ENCODE measurements around the gene TRIO. TPM values are rescaled to one million over a fixed set of nuclear protein-coding genes. Genes with fewer than 3 reads are reported as not detected.

The TRIO gene
- polyA plus RNA-seq, 4 donors = 92.8 to 122 (median 116) TPM

DNA sequence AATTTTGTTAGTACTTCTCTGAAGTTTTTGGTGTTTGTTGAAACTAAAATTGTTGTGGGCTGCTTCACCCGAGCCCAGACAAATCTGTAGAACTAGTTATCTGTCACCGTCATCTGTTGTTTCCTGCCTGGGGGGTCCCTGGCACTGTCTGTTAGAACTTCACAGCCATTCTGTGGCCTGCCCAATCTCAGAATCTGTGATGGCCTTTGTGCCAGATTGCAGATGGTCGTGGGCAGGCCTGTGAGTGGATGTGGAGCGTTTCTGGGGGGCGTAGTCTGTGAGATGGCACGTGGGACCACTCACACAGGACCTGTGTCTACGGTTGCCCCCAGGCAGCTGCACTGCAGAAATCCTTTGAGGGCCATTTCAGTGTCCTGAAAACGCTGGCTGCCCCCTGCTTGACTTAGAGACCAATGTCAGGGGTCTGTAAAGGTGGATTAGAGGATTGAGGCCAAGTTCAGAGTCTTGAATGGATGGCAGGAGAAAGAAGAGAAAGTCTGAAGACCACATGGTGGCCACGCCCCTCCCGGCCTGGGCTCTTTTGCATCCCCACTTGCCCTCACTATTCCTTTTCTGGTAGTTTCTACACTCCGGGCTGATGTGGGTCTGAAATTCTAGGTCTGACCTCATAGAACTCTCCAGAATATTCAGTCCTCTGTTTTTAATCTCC lies 38.3 kb downstream of the TRIO start:
- DNase-seq (ENCODE audit: low read depth in 4 of 4, low spot score in 2 of 4) = no peak

DNA sequence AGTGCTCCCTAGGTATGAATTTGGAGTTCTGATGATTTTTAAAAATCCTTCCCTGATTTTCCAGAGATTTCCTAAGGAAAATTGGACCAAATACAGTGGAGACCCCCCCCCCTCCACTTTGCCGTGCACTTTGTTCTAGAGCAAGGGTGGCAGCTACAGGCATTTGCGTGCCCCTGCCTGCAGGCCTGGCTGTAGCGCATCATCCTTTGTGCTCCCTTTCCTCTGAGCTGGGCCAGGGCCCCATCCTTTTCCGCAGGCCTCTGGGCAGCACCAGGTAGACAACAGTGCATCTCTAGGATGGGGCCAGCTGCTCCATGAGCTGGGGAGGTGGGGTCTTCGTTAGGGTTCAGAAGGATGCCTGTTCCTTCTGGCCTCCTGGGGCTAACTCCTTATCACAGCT lies 39.6 kb downstream of the TRIO start:
- DNase-seq (ENCODE audit: low read depth in 4 of 4, low spot score in 2 of 4) = no peak

DNA sequence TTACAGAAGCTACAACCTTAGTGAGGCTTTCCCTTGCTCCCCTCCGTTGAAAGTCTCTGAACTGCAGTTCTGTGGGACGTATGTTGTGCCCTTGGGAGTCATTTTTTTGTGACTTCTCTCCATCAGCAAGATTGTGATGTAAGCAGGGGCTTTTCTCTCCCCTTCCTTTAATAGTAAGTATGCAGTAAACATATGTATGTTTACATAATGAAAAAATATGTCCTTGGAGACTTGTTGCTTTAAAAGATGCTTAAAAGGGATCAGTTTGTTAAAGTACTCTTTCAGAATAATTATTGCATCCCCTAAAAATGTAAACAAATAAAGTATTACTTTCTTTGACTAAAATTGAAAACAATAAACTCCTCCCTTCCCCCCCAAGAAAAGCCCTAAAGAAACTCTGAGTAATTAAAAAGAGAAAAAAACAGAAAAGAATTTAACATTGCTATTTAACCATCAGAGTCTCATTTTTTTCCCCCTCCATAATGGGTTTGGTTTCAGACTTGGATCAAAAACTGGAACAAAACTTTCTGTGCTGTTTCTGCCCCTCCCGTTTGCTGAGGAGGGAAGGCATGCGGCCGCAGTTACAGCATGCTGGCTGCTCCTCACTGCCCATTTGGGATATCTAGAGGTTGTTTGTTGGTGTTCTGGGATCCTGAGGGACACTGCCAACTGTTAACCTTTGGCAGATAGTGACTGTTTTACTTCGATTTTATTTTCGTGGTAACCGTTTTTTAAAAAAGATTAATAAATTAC lies 40.2 kb downstream of the TRIO start:
- DNase-seq (ENCODE audit: low read depth in 4 of 4, low spot score in 2 of 4) = no peak

DNA sequence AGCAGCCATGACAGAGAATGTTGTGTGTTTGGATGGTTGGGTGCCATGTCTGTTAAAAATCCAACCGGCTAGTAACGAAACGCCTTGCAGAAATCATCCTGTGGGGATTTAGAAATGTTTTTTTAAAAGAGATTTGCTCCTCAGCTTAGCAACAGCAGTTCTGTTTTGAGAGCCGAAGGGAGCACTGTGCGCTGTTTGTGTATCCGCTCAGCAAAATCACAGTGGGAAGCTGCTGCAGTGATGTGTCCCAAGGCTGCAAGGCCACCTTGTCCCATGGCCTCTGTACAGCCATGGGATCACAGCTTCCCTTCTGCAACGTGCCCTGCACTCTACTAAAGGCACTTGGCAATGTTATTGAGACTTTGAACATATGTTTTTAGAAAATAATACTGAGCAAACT lies 40.9 kb downstream of the TRIO start:
- no peak for DNase-seq (ENCODE audit: low read depth in 4 of 4, low spot score in 2 of 4)

DNA sequence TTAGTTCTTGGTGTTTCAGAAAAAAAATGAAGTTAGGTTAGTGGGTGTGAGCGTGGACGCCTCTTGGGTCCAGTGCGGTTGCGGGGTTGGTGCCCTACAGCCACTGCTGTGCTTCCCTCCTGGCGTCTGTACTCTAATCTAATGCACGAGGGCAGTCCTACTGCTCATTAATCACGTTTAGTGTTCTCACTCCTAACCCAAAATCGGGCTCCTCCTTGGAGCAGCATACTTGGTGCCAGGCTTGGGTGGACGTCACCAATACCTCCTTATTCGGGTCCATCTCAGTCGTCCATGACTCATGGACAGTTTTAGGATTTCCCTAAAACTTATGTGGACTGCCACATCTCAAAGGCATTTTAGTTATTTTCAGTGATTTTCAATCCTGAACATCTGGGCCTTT lies 41.6 kb downstream of the TRIO start:
- DNase-seq (ENCODE audit: low read depth in 4 of 4, low spot score in 2 of 4) = no peak

DNA sequence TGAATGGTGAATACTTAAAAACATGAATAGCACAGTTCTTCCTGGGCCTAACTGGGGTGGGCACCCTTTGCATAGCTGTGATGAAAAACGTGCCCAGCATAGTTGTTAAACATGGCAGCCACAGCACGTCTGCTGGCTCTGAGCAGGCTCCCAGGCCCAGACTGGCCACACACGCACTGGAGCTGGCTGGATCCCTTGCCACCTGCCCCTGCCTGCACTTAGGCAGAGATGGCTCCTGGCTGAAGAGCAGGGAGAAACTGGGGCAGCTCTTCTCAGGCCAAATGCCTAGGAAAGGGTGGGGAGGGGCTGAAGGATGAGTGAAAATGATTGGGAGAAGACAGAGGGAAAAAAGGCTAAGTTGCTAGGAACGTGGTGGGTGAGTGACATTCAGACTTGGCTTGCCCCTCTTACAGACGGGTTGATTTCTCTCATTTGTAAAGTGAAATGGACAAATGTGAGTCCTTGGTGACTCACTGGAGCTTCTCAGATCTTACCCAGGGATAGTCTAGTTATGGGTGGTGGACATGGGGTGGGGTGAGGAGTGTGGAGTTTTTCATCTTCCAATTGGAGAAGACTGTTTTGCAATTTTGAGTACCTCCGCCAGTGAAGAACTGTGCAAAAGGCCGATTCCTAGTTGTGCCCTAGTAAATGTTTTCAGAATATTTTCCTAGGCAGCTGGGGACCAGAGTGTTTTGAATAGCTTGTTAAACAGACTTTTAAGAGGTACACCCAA lies 42.4 kb downstream of the TRIO start:
- no peak for DNase-seq (ENCODE audit: low read depth in 4 of 4, low spot score in 2 of 4)

DNA sequence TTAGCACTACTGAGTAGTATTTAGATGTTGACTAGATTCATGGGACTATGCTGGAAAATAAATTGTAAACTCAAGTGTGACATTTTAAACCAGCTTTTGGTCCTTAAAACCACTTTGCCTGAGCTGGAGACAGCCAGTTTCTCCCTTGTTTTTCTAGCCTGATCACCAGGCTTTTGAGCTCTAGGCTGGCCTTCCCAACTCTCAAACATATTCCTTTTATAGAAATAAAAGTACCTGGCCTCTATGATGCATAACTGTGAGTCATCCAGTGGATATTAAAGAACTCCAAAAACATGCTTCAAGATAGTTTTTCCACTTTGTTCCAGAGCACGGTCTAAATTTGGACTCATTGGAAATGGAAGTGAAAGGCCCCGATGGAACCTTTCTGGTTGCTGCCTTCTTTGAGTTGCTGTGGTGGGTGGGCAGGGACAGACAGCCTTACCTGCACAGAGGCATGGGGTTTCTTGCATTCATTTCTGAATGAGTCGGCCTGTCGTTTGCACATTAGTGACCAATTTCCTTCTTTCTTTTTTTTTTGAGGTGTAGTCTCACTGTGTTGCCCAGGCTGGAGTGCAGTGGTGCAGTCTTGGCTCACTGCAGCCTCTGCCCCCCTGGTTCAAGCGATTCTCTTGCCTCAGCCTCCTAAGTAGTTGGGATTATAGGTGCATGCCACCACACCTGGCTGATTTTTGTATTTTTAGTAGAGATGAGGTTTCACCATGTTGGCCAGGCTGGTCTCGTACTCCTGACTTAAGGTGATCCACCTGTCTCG lies 43.1 kb downstream of the TRIO start:
- DNase-seq (ENCODE audit: low read depth in 4 of 4, low spot score in 2 of 4) = no peak

DNA sequence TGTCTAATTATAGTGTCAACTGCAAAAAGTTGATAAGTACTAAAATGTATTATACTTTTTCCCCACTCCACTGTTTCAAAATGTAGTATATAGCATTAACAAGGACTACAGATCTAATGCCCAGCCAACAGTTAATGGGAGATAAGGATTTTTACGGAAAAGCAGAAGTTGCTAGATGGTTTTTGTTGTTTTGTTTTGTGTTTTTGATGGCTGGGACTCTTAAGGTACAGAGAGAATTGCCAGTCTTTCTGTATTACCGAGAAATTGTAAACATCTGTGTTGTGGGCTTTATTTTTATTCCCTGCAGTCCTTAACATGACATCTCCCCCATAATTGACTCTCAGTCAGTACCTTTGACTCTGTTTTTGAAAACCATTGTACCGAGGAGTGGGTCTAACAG lies 44.0 kb downstream of the TRIO start:
- DNase-seq (ENCODE audit: low read depth in 4 of 4, low spot score in 2 of 4) = no peak

DNA sequence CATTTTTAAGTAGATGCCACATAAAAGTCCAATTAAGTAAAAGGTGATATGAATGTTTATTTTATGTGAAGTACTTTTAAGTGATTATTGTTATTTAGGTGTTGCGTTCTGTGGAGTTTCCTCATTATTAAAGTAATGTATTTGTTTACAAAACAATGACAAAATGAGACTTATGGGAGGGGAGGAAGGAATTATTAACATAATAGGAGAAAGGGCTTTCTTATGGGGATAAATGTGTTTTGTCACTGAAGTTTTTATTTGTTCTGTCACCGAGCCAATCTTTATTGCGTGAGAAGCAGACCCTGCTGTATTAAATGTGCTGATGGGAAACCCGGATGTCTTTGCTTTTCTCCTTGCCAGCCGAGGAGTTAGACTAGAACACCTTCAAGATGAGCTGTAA lies 44.5 kb downstream of the TRIO start:
- DNase-seq (ENCODE audit: low read depth in 4 of 4, low spot score in 2 of 4) = no peak

DNA sequence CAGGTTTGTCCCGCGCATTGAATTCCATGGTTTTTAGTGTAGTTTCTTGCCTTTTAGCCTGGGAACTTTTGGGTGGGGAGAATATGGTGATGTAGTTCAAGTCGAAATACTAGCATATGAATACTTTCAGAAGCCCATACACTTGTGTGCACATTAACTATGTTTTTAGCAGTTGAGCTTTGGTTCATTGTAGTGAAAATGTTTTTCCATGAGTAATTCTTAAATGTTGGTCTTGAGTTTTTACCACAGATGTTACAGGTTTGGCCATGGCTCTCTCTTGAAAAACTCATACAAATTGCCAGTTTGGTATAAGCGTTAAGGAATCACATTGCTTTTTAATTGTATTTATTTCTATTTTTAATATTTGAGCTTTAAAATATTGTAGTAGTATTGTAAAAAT lies 45.6 kb downstream of the TRIO start:
- no peak for DNase-seq (ENCODE audit: low read depth in 4 of 4, low spot score in 2 of 4)

DNA sequence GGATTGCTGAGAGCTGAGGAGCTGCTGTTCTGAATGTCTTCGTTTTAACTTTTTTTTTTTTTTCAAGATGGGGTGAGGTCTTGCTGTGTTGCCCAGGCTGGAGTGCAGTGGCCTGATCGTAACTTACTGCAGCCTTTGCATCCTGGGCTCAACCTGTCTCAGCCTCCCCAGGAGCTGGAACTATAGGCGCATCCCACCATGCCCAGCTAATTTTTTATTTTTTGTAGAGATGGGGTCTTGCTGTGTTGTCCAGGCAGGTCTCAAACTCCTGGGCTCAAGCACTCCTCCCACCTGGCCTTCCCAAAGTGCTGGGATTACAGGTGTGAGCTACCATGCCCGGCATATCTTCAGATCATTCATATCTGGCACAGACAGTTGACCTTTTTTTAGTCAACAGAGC lies 46.5 kb downstream of the TRIO start:
- no peak for DNase-seq (ENCODE audit: low read depth in 4 of 4, low spot score in 2 of 4)

DNA sequence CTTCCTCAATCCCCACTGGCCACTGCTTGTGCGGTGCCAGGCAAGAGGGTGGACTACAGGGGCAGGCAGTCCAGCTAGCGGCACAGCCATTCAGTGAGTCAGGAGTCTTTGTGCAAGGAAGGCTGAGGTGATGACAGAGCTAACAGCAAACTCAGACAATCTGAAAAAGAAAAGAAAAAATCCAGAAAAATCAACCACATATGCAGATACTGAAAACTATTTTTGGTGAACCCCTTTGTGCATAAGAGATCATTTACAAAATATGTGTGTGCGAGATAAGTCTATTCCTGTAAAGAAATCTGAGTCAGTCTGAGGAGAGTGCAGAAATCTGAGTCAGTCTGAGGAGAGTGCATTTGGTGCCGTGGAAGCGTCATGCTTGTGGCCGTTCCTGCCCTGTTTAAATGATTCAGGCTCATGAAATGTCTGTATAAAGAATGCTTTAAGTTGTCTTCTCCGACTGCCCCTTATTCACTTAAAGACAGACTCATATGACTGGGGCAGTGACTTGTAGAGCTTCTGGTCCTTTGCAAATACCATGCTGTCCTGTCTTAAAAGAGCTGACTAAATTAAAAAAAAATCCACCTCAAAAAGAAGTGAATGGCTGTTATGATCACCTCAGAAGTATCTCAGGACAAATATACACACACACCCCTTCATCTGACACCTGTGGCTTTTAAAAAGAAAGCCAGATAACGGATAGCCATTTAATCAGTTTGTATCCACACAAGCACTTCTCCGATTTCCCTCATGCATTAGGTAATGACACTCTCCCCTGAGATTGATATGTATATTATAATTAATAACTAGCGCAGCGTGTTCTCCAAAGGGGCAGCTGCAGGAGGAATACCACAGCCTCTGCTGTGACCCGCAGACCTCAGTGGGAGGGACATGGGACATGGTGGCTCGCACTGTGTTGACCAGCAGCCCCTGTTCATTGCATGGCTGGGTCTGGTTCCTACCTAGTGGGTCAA lies 47.3 kb downstream of the TRIO start:
- DNase-seq (ENCODE audit: low read depth in 4 of 4, low spot score in 2 of 4) = no peak

DNA sequence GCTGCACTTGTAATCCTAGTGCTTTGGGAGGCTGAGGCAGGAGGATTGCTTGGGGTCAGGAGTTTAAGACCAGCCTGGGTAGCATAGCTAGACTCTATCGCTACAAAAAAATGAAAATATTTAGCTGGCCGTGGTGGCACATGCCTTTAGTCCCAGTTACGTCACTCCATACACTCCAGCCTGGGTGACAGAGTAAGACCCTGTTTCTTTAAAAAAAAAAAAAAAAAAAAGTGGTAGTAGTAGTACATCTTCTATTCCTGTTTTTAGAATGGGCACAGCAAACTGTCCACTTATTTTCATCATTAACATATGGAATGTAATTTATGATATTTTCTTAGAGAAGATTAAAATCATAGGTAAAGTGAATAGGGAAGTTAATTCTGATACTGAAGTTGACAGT lies 48.2 kb downstream of the TRIO start:
- DNase-seq (ENCODE audit: low read depth in 4 of 4, low spot score in 2 of 4) = no peak

DNA sequence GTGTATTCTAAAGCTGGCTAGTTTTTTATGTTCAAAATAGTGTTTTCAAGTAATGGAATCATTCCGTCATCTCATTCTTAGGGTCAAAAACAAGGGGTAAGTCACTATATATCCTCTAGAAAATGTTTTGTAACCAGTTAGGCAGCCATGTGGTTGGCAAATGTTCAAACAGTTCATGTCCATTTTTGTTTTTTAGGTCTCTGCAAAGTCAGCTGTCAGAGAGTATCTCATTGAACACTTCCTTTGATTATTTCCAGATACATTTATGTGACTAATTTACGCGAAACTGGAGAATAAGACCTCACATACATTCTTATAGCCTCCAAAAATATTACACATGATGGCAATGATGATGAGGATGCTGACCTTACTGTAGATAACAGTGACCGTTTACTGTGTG lies 50.4 kb downstream of the TRIO start:
- no peak for DNase-seq (ENCODE audit: low read depth in 4 of 4, low spot score in 2 of 4)

DNA sequence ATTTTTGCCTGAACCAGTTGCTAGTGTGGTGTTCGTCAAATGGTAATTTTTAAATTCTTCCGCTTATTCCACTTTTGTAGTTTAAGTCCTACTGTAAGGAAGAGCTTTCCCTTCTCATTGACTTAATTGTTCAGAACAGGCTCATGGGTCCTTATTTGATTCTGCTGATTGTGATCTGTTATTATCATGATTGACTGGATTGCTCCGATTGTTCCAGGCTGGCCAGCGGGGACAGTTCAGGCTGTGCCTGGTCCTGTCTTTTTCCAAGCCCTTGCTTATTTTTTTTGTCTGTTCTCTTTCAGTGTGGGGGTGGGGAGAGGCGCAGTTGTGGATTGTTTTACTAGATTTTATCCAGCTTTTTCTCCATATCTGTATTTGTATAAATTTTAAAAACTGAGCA lies 52.4 kb downstream of the TRIO start:
- DNase-seq (ENCODE audit: low read depth in 4 of 4, low spot score in 2 of 4) = no peak

DNA sequence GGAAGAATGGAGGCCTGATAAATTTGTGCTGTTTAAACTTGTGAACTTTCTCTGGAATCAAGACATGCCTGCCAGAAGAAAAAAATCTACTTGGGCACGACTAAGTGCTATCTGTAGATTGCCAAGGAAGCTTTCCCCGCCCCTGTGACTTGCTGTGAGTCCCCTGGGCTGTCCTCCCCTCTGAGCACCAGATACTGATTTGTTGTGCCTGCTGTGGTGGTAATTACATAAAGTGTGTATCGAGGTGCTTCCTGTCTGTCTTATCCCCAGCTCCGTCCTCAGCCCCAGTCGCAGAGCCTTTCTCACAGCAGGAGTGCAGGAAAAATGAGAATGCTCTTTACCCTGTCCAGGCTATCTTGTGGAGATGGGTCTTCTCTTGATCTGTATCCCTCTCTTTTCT lies 53.9 kb downstream of the TRIO start:
- no peak for DNase-seq (ENCODE audit: low read depth in 4 of 4, low spot score in 2 of 4)

DNA sequence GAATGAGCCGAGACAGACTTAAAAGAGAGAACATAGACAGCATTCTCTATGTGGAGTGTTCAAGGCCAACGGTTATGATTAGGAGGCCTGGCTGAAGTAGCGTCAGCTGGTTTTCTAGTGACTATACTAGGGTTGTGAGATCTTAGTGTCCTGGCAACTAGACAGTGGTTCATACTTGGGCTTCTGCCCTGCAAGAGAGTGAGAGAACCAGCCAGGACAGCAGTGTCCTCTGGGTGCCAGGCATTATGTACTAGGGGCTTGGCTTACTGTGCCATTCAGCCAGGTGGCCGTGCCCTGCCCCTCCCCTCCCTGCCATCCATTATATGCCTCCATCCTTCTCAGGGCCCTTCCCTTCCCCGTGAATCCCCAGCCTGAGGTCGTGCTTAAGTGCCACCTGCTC lies 56.8 kb downstream of the TRIO start:
- no peak for DNase-seq (ENCODE audit: low read depth in 4 of 4, low spot score in 2 of 4)

DNA sequence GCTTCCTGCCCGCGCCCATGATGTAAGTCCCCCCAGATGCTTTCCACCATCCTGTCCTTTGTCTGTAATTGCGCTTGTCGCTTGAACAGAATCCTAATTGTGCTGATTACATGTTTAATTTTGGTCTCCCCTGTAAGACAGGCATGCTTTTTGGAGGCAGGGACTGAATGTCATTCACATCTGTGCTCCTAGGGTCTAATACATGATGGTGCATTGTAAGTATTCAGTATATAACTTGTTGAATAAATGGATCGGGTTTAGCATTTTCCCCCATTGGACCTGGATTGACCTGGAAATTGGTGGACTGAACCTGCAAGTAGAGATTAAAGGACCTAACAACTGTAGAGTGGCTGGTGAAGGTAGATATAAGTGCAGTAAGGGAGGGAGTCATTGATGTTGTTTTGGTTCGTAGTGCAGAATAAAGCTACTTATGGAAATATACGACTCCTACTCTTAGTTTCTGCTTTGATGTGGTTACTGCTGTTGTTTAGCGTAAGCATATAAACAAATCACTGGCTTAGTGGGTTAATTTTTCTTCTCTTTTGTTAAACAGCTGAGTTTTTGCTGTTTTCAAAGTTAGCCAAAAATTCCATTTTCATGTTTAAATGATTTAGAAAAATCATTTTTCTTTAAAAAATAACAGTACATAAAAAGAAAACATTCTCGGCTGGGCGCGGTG lies 57.3 kb downstream of the TRIO start:
- DNase-seq (ENCODE audit: low read depth in 4 of 4, low spot score in 2 of 4) = no peak

DNA sequence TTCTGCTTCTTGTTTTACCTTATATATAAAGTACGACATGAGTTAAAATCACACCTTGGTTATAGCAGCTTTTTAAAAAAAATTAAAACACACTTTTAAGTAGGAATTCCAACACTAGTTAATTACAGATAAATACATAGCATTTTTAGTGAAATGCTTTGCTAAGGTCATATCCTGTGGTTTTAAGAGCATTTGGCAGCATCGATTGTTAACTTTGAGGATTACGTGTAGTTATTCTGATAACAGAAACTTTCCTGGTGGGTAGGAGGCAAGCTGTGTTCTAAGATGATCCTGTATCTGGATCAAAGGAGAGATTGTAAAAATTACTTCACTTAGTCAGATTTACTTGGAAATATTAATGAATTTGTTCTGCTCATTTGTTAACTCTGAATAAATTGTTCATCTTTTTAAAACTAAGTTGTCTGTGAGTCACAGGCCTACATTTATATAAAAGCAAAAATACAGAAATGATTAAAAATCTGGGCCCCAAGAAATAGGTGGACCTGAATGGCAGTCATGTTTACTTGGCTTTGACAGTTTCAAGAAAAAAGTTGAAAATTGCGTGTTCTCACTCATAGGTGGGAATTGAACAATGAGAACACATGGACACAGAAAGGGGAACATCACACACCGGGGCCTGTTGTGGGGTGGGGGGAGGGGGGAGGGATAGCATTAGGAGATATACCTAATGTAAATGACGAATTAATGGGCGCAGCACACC lies 58.3 kb downstream of the TRIO start:
- no peak for DNase-seq (ENCODE audit: low read depth in 4 of 4, low spot score in 2 of 4)
